HepG2 (cell line): Measurements from ENCODE around the gene RPL35. TPM values are rescaled to one million over a fixed set of nuclear protein-coding genes. Genes with fewer than 3 reads are reported as not detected.

Experiments used
- CAMTA2 ChIP-seq: sonication (generic); formaldehyde crosslinking; IDR thresholded peaks from 2 replicates; pipeline ENCODE4 v1.4.0; 2020; ENCODE audit warnings: mild to moderate bottlenecking, missing genetic modification reagents, borderline replicate concordance
- ETV5 ChIP-seq: IDR thresholded peaks from 2 replicates; pipeline ENCODE4 v1.6.1; 2018; ENCODE audit warnings: missing biosample characterization, missing genetic modification reagents, inconsistent platforms, borderline replicate concordance
- FOXP1 ChIP-seq, 2 experiments: fragments of 450-650 bp in 1 of 2; IDR thresholded peaks; 2 replicates each; pipeline ENCODE4 v1.6.1; 2017 to 2018; ENCODE audit warnings: antibody characterized with exemption in 1 of 2
- GTF3A ChIP-seq: sonication (generic); formaldehyde crosslinking; conservative IDR thresholded peaks from 2 replicates; pipeline ENCODE4 v1.4.0; 2020; ENCODE audit warnings: mild to moderate bottlenecking, missing genetic modification reagents
- HIC2 ChIP-seq: sonication (generic); formaldehyde crosslinking; IDR thresholded peaks from 2 replicates; pipeline ENCODE4 v1.9.0; 2022; ENCODE audit warnings: low read depth, missing genetic modification reagents
- MNT ChIP-seq: fragments of 450-650 bp; IDR thresholded peaks from 2 replicates; pipeline ENCODE4 v1.6.1; 2016
- NFE2L1 ChIP-seq: sonication (generic); formaldehyde crosslinking; IDR thresholded peaks from 2 replicates; pipeline ENCODE4 v1.4.0; 2020; ENCODE audit warnings: missing genetic modification reagents, mild to moderate bottlenecking, borderline replicate concordance
- NRL ChIP-seq: sonication (generic); formaldehyde crosslinking; IDR thresholded peaks from 2 replicates; pipeline ENCODE4 v1.5.0; 2020; ENCODE audit warnings: missing genetic modification reagents, mild to moderate bottlenecking, moderate library complexity, borderline replicate concordance
- POLR2AphosphoS2 ChIP-seq: IDR thresholded peaks from 2 replicates; pipeline ENCODE4 v1.6.1; 2011; ENCODE audit warnings: low read depth, low read length, improper control_type of control experiment
- PRDM15 ChIP-seq: sonication (generic); formaldehyde crosslinking; IDR thresholded peaks from 2 replicates; pipeline ENCODE4 v1.4.0; 2020; ENCODE audit warnings: missing genetic modification reagents
- RBM22 ChIP-seq: fragments of 200-400 bp; formaldehyde crosslinking; optimal IDR thresholded peaks from 2 replicates; pipeline ENCODE3; 2017; ENCODE audit warnings: mild to moderate bottlenecking, low read length, moderate library complexity
- TBX3 ChIP-seq: fragments of 450-650 bp; IDR thresholded peaks from 2 replicates; pipeline ENCODE4 v1.6.1; 2017; ENCODE audit warnings: antibody characterized with exemption, mild to moderate bottlenecking, inconsistent platforms, borderline replicate concordance
- ZBTB34 ChIP-seq: sonication (generic); formaldehyde crosslinking; IDR thresholded peaks from 2 replicates; pipeline ENCODE4 v1.8.0; 2022; ENCODE audit warnings: mild to moderate bottlenecking, missing genetic modification reagents
- ZBTB8A ChIP-seq: sonication (generic); formaldehyde crosslinking; IDR thresholded peaks from 2 replicates; pipeline ENCODE4 v1.4.0; 2020; ENCODE audit warnings: mild to moderate bottlenecking, low read depth, missing genetic modification reagents, borderline replicate concordance
- ZNF160 ChIP-seq: sonication (generic); formaldehyde crosslinking; IDR thresholded peaks from 2 replicates; pipeline ENCODE4 v1.8.0; 2022; ENCODE audit warnings: mild to moderate bottlenecking, inconsistent platforms, missing genetic modification reagents
- ZNF17 ChIP-seq: sonication (generic); formaldehyde crosslinking; IDR thresholded peaks from 2 replicates; pipeline ENCODE4 v1.5.0; 2020; ENCODE audit warnings: mild to moderate bottlenecking, missing genetic modification reagents
- ZNF441 ChIP-seq: sonication (generic); formaldehyde crosslinking; IDR thresholded peaks from 2 replicates; pipeline ENCODE4 v1.7.0; 2021; ENCODE audit warnings: missing genetic modification reagents, borderline replicate concordance
- ZNF614 ChIP-seq: IDR thresholded peaks from 2 replicates; pipeline ENCODE4 v1.6.1; 2018; ENCODE audit warnings: missing biosample characterization, missing genetic modification reagents, inconsistent platforms, borderline replicate concordance
- ZNF678 ChIP-seq: sonication (generic); formaldehyde crosslinking; IDR thresholded peaks from 2 replicates; pipeline ENCODE4 v1.4.0; 2020; ENCODE audit warnings: mild to moderate bottlenecking, missing genetic modification reagents
- ZNF740 ChIP-seq: sonication (generic); formaldehyde crosslinking; IDR thresholded peaks from 2 replicates; pipeline ENCODE4 v1.4.0; 2020; ENCODE audit warnings: missing genetic modification reagents
- ZNF879 ChIP-seq: sonication (generic); formaldehyde crosslinking; IDR thresholded peaks from 2 replicates; pipeline ENCODE4 v1.8.1; 2023; ENCODE audit warnings: missing genetic modification reagents
- polyA plus RNA-seq, 8 experiments: library from polyadenylated mRNA; depleted of rRNA in 3 of 8; stranded (reverse) in 7 of 8; unstranded in 1 of 8; fragments of >200 nt; fragmentation: Illumina TruSeq in 4 of 8; extraction: Trizol in 4 of 8; gene quantifications; 2 replicates each; pipeline versions ENCODE4 v1.2.1 to v1.2.3, GENCODE V29; 2011 to 2016; ENCODE audit warnings: low read depth in 4 of 8, missing spikeins in 1 of 8, mixed read lengths in 1 of 8; ENCODE audit not compliant: insufficient read depth in 1 of 8
- total RNA-seq, 5 experiments: library from RNA; depleted of rRNA; stranded (reverse); fragments of >200 nt; fragmentation: Illumina TruSeq; extraction: Trizol; gene quantifications; 2 replicates each; pipeline ENCODE4 v1.2.3, GENCODE V29; 2016; ENCODE audit warnings: low read depth in 1 of 5

RPL35 gene
- total and polyA plus RNA-seq, 2 of the 13 experiments (the other 11 are each of a cell fraction or from before 2014, with no cell fraction given), result 2,153 to 2,935 TPM

GRCh38 chr9:124852829-124853531 is 8.8 kb downstream of the RPL35 start, which contains the start of gene WDR38 (continued):
- TF ChIP-seq GTF3A, result no peak
- TF ChIP-seq ETV5, result peak; percentile 45
- TF ChIP-seq TBX3, result no peak
- no peak for TF ChIP-seq ZNF740
- 0 out of 2 replicates have a peak, but pooled peaks have one; percentile 58 for TF ChIP-seq NRL (CRISPR knock-in tag)
- no peak for TF ChIP-seq ZBTB34
- TF ChIP-seq CAMTA2 (CRISPR knock-in tag), result no peak
- no peak for TF ChIP-seq ZNF441
- TF ChIP-seq POLR2AphosphoS2, result no peak
- TF ChIP-seq HIC2 (CRISPR knock-in tag), result peak; percentile 21; the same call in 1 of the 2 replicates
- TF ChIP-seq RBM22, result no peak
- TF ChIP-seq MNT, result 0 out of 2 replicates have a peak, but pooled peaks have one; percentile 3
- no peak for TF ChIP-seq NFE2L1 (CRISPR knock-in tag)
- TF ChIP-seq ZBTB8A (CRISPR knock-in tag), result no peak
- no peak for TF ChIP-seq ZNF678 (CRISPR knock-in tag)
- TF ChIP-seq FOXP1 (IDR thresholded peaks at IDR 0.05), result no peak
- TF ChIP-seq FOXP1 (CRISPR knock-in tag; IDR thresholded peaks at IDR 0.05), result no peak
- TF ChIP-seq ZNF879 (CRISPR knock-in tag), result no peak
- TF ChIP-seq PRDM15, result no peak
- TF ChIP-seq ZNF17 (CRISPR knock-in tag), result no peak
- TF ChIP-seq ZNF160 (CRISPR knock-in tag), result no peak
- TF ChIP-seq ZNF614 (CRISPR knock-in tag), result peak; percentile 70; the same call in 1 of the 2 replicates
